ENCODE results near the gene ZNF516. TPM values are rescaled to one million over a fixed set of nuclear protein-coding genes. Genes with fewer than 3 reads are reported as not detected.

The ZNF516 gene
- total RNA-seq, 1 donor from 2014 or later = 26.7 TPM

DNA sequence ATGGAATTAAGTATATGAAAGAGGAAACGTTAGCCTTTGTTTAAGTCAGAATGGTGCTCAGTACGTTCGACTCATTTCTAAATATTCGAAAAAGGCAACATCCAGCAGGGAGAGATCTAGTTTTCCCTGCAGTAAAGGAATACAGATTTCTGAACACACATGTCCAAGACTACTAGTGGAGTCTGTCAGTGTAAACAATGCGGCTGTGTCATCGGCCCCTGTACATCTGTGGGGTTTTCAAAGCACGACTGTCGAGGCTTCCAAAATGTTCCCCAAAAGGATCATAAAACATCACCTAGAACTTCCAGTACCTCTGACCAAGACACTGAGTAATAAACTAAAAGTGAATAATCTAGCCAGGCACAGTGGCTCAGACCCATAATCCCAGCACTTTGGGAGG, 112.8 kb downstream of the ZNF516 start:
- DNase-seq (ENCODE audit: low read depth) = no peak

DNA sequence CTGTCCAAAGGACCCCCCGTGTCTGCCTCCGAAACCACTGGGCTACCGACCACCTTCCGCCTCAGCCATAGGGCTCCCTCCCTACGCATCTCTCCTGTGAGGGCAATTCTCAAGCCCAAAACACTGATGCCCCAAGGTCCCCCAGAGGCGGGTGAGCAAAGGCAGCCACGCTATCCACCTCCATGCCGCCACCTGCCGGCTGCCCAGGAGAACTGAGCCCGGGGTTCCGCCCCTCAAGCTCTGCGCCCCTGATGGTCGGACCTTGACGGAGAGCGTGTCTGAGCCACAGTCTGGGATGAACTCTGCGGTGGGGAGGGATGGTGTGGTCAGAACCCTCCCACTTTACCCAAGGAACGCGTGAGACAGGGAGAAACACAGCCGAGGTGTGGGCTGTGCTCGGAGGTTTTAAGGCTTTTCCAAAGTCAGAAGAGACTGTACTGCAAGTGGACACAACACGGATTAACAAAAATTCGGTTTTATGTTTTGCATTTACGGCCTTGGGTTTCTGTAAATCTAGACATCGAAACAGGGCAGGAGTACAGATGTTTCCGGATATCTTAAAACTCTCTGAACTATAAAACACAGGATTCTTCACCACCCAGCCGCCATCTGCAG, 114.1 kb downstream of the ZNF516 start:
- no peak for DNase-seq (ENCODE audit: low read depth)

DNA sequence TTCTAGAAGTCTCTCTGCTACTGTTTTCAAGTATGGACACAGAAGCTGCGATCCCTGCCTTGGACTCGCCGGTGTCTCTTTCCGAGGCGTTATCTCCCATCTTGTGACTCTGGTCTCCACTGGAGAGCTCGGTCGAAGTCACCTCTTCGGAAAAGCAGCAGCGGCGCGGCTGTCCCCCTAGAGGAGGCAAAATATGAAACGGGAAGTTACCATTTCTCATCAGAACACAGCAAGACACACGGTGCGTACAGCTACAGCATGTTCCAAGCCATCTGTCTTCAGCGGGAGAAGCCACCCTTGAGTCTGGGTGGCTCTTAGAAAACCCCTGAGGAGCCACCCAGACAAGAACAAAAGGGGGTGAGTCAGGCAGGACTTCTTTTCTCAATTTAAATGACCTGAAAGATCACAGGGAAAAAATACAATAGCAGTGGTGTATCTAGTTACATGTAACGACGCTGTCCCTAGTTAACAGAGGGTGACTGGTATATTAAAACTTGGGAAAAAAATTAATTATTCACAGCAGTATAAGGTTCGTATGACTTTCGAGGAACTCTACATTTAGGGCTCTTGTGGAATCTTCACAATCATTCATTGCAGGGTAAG, 114.8 kb downstream of the ZNF516 start:
- no peak for DNase-seq (ENCODE audit: low read depth)

DNA sequence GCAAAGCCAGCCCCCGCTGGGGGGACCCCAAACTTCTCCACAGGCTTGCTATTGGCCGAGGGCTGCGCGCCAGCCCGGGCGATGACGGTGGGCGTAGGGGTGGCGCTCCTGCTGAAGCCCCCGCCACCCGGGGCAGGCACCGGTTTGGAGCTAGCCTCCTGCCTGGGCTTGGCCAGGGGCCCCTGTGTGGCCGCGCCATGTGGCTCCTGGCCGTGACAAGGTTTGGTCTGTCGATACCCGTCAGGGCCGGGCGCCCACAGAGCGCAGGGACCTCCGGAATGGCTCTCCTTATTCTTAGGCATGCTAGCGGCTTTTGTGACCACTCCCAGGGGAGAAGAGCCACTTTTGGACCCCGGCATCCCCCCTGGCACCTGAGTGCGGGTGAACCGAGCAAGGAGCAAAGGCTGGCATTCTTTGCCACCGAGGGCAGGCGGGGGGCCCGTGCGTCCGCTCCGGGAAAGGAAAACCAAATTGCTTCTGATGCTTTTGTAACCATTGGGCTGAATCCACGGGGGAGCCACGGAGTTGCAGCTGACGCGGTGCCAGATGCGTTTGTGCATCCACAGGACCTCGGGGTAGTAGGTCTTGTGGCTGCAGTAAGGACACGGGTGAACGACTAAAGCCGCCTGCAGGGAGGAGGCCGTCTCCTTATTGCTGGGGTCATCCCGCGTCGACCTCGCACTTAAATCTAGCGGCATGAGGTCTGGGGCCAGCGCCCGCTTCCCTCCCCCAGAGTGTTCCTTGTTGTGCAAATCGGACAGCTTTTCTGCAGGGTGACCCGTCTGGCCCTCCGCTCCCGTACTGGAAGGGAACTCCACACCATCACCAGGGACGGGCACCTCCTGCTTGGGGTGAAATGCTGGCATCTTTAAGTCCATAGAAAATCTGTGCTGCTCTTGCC, 115.6 kb downstream of the ZNF516 start:
- no peak for DNase-seq (ENCODE audit: low read depth)

DNA sequence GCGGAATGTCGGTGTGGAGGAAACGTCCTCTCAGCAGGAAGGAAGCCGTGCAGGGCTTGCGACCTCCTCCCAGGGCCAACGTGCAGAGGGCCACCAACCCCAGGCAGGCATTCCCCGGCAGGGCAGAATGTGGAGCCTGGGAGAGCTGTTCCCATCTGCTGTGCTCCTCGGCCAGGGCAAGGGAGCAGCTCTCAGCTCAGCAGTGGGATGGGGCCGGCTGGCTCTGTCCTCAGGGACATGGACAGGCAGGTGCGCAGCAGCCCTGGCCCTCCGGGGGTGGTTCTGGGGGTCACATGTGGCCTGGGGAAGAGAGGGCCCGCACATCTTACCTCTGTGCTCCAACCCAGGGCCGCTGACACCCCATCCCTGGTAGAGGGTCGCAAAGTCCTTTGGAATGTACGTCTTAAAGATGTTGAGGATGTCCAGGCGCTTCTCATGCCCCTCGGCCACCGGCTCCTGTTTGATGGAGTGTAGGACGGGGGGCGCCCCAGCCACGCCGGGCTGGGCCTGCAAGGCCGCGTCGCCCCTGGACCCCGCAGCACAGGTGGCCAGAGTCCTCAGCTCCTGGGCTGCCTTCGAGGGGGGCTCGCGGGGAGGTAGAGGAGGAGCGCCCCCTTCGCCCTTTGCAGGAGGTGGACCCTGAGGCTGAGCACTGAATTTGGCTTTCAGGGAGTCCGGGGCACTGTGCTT, 116.4 kb downstream of the ZNF516 start:
- DNase-seq (ENCODE audit: low read depth) = no peak

DNA sequence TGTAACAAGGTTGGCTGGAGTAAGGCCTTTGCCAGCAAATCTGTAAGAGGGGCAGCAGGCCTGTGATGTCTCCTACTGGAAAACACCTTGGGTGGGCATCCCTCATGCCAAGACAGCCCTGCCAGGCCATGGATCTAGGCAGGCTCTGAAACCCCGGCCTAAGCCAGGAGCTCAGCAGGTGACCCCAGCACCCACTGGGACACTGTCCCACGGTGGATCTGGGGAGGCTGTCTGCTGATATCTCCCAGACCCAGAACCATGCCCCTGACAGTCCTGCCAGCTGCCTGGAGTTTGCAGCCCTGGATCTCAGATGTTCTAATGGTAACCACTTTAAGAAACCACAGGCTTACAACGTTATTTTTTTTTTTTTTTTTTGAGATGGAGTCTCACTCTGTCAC, 117.7 kb downstream of the ZNF516 start:
- no peak for DNase-seq (ENCODE audit: low read depth)

DNA sequence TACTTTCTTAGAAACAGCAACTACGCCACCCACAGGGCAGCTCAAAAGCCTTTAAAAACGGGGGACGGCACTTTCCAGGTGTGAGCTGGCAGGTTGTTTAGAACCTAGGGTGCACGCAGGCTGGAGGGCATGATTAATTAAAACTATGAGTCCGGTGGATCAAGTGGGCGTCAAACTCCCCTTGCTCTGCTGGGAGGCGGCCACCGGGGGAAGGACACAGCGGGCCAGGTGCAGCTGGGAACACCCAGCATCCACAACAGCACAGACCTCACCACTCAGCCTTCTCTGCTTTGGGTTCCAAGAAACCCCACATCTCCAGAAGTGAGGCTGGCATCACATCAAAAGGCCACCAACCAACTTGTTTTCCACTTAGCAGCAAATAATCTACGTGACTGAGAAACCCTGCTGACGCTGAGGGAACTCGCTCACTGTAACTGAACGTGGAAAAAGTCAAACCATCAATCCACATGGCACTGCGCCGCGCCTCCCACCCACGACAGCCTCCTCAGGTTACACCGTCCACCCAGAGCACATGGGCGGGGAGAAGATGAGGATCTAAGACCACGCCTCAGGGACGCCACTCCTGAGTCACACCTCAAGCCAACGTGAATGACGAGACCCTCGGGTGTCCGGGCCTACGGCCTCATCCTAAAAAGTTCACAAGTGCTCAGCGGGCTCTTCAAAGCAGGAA, 118.2 kb downstream of the ZNF516 start:
- no peak for DNase-seq (ENCODE audit: low read depth)

DNA sequence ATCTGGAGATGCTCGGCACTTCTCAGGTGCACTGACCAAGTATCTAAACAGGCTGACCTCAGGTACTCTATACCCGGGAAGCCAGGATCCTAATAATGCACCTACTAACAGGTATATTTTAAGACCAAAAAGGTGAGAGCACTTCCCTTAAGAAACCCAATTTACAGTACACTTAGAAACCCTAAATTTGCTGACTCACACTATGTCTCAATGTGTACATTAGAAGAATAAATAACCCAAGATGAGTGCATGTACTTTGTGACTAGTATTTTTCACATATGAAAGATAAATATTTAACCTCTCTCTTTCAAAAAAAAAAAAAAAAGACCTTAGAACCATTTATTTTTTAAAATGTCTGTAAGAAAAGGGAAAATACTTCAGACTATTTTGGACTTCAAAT, 118.8 kb downstream of the ZNF516 start:
- no peak for DNase-seq (ENCODE audit: low read depth)

DNA sequence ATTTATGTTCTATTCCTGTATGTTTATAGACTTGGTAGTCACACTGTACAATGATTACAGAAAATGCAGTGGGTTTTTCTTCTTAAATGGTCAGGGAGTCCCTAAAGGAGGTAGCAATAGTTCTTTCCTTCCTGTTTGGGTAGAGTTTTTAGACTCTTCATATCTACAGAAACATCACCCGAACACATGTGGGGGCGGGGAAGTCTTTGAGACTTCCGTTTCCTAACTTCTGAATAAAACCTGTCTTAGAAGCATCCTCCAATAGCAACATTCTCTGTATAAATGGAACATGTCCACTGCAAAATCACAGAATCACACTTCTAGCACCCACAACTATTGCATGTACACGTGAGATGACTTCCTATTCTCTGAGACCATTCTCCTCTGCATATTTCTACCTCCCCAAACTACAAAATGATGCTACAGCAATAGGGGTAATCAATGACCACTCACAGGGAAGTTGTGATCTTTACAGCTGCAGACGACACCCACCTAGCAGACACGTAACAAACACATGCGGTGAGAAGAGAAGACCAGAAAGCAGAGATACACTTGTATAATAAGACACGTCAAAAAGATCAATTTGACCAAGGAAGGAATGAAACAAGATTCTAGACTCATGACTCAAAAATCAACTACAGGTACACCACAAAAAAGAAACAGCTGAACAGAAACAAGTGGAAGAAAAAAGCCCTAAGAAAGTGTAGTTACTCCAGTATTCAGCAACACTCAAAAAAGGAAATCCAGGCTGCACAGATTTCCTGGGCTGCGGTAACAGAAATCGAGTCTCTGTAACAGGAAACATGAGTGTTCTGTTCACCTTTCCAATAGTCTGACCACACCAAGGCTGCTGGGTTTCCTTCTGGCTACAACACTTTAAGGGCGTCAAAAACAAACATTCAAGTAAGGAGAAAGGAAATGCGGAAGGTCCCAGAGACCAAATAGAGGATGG, 120.4 kb downstream of the ZNF516 start:
- DNase-seq (ENCODE audit: low read depth) = no peak

DNA sequence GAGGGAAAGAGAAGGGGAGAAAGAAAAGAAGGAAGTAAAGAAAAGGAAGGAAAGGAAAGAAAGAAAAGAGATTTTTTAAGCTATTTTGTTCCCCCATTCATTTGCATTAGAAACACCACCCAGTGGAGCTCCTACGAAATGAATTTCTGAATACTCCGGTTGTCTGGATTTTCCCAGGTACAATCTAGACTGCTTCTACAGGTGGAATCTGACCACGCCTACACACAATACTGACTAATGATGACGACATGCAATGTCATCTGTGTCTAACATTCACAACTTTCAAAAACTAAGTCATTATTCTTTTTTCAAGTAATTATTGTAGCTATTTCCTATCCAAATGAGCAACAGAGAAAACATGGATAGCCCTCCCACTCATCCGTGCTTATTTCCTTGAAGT, 121.7 kb downstream of the ZNF516 start:
- no peak for DNase-seq (ENCODE audit: low read depth)

DNA sequence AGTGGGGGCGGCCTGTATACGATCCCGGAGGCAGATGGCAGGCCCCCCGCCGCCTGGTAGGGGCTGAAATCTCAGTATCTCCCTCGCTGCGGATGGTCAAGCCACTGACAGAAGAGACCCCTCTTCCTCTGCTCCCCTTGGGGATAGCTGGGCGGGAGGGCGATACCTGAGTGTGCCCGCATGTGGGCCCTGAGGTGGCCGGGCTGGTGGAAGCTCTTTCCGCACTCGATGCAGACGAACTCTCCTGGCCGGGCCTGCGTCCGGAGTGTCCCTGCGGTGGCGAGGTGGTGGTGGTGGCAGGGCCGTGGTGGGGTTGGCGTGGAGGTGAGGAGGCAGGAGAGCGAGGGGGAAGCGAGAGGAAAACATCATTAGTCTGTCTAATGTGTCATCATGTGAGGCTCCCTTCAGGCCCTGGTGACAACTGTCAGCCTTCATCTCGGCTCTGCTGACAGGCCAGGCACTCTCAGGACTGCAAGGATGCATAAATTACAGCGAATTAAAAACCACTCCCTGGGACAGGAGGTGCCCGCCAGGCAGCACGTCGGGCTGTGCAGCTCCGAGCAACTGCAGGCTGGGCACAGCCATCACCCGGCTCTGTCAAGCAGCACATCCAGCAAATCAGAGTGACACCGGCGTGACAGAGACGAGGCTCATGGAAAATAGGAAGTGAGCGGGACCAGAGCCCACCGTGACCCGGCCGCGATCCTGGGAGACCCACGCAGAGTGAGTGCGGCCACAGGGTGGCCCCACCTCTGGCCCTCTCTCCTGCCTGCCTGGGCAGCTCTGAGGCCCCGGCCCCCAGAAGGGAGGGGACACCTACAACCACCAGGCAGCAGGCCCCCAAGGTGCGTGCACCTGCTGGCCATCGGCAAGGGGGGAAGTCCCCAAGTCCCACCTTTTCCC, 123.5 kb downstream of the ZNF516 start:
- no peak for DNase-seq (ENCODE audit: low read depth)

DNA sequence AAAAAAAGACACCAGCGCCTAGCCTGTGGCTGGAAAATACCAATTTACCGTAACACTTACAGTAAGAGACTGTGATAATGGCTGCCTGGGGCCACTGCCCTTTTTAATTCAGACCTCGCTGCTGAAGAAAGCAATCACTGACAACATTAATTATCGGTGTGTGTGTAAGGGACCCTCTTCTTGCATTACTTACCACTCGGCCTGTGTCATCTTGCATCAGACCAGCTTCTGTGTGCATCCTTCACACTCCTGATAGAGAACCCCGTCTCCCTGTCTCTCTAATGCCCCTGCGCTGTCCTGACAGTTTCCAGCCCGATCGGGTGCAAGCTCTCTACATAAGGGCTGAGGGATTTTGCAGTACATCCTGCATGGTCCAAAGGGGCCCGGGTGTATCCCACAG, 124.4 kb downstream of the ZNF516 start:
- no peak for DNase-seq (ENCODE audit: low read depth)

DNA sequence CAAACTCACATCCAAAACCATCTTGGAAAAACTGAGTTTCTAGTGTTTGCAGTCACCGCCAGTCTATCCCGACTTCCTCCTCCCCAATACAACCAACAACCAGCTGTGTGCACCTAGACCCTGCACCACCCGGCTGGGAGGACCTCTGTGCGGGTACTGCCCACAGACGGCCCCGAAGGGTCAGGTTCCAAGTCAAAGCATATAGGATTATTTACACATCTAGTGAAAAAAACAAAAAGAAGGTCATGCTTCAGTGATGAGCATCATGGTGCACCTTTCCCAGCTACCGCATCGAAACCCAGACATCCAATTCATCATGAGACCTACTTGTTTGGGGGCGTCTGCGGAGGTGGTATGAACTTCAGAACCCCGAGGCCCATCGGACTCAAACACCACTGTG, 124.8 kb downstream of the ZNF516 start:
- no peak for DNase-seq (ENCODE audit: low read depth)

DNA sequence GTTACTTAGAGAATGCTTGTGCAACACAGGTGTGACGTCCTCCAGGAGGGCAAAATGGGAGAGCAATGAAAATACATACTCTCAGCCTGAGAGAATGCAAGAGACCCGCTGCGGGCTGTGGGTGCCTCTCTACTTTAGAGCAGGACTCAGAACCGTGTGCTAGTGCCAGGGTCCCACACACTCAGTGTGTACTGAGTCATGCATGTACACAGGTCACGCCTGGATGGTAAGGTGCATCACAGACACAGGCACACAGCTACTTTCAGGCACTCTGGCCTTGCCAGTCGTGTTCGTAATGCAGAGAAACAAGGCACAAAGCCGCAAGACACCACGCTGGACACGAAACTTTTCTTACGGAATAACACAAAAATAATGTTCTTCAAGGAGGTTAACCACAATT, 125.3 kb downstream of the ZNF516 start:
- DNase-seq (ENCODE audit: low read depth) = no peak

DNA sequence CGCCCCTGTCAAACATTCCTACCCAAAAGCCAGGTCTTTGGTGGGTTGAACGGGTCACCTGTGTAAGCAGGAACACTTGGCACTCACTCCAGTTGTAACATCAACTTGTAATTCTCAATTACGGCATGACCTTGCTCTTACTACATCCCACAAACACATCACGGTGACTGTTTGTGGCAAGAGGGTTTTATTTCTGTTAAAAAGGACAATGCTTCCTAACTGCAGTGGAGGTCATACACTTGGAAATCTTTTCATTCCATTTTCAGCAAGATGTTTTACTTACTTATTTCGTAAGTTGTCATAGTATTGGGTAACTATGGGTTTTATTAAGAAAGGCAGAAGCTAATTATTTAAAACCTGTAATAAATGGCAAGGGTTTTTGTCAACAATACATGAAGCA, 126.1 kb downstream of the ZNF516 start:
- DNase-seq (ENCODE audit: low read depth) = no peak

DNA sequence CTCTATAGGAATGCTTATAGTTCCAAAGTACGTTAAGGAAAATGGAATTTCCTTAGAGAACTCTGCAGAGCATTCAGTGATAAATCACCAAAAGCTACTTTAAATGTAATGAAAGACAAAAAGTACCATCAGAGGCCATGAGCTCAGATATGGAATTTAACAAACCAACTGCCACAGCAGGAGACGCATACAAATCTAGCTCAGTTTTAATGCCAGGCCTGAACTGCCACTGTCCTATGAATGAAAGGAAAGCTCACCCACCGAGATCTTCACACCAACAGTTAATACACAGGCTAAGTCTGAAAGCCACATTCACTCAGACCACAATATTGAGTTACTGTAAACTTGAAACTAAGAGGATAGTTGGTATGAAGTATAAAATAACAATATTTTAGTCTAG, 126.8 kb downstream of the ZNF516 start:
- no peak for DNase-seq (ENCODE audit: low read depth)

DNA sequence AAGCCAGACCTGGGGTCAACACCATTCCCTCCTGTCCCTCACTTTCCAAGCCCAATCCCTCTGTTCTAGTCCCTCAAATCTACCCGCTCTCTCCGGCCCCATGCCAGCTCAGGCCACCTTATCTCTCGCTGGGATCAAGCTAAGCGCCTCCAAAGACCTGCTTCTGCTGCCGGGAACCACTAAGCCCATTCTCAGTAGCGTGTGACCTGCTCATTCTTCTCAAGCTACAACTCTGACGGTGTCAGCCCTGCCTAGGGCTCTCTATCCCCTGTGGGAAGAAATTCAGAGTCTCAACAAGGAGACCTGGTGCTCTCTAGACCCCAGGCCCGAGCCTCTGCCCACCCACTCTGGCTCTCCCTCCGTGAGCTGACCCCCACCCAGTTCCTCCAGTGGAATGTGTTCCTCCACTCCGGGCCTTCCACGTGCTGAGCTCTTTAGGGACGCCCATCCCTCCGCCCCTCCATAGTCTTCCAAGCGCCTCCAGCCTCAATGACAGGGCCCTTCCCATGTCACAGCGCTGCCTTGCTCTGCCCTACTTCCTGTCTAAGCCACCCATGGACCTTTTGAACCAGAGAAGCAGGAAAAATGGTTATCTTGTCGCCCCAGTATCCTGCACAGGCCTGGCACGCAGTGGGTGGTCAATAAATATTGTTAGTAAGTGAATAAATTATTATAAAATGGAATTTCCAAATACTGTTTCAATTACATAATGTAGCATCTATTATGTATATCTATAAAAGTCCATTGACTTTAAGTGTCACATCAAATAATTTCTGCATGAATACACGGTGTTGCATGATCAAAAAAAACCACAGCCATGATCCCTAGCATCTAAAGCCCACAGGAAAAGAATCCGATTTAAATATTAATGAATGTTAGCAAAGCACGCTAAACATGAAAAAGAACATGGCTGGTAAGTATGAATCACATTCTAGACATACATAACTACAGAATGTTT, 127.6 kb downstream of the ZNF516 start:
- DNase-seq (ENCODE audit: low read depth) = no peak

DNA sequence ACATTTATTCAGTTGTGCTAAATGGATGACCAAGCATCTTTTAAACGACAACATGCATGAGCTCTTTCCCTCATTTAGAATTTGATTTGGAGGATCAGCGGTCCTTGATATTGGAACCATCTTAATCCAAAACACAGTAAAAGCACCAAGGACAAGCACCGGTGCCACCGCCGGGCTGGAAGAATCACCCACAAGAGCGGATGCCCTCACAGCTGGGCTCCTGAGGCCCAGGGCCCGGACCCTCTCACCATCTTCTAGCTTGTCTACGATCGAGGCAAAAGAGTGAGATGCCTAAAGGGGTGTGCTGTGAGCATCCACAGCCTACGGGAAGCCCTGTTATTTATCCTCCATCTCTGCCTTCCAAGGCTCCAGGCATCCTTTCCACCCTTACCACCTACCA, 129.5 kb downstream of the ZNF516 start:
- no peak for DNase-seq (ENCODE audit: low read depth)
